AG09309 (cell line): ENCODE results near the gene UBE2L6.

ENCODE experiments used
- DNase-seq: peaks from one replicate; pipeline ENCODE4 v3.0.0-alpha.2; 2010; ENCODE audit warnings: low read depth
- H3K4me3 ChIP-seq: 2 replicates; pipeline ENCODE4 v1.5.1; 2011; ENCODE audit warnings: mild to moderate bottlenecking, low read depth, low read length, moderate library complexity; ENCODE audit not compliant: control insufficient read depth
- TF ChIP-seq, protein P1 (sequence below): IDR thresholded peaks from 2 replicates; pipeline ENCODE4 v1.5.1; 2011; ENCODE audit warnings: mild to moderate bottlenecking, low read depth, low read length, inconsistent platforms; ENCODE audit not compliant: insufficient read depth, control insufficient read depth; ENCODE audit errors: missing control alignments

Gene UBE2L6

DNA sequence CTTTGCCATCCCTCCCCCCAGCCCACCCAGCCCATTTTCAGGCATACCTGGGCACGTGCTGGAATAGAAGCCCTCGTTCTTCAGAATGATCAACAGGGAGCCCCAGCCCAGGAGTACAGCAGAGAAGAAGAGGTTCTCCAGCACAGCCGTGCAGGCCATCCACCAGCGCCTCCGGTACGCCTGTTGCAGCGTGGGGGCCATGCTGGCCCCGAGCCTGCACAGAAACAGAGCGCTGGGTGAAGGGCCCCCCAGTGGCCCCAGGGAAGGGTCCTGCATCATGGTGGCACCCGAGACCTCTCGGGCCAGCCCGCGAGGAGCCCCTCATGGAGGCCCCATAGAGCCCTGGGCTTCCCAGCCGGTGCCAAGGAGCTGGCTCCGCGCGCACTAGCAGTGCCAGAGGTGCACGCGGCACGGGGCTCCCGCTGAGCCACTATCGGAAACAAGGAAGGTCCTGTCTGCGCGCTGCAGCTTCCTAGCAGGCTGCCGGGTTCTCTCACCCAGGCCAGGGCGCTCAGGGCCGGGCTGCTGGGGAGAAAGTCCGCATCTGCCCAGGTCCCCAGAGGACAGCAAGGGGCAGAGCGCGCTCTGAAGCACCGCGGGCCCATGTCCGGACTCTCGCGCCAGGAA is 53.4 kb downstream of the UBE2L6 start:
- TF ChIP-seq, protein P1, sequence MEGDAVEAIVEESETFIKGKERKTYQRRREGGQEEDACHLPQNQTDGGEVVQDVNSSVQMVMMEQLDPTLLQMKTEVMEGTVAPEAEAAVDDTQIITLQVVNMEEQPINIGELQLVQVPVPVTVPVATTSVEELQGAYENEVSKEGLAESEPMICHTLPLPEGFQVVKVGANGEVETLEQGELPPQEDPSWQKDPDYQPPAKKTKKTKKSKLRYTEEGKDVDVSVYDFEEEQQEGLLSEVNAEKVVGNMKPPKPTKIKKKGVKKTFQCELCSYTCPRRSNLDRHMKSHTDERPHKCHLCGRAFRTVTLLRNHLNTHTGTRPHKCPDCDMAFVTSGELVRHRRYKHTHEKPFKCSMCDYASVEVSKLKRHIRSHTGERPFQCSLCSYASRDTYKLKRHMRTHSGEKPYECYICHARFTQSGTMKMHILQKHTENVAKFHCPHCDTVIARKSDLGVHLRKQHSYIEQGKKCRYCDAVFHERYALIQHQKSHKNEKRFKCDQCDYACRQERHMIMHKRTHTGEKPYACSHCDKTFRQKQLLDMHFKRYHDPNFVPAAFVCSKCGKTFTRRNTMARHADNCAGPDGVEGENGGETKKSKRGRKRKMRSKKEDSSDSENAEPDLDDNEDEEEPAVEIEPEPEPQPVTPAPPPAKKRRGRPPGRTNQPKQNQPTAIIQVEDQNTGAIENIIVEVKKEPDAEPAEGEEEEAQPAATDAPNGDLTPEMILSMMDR: no peak
- peak overlapping the region; percentile 87 for H3K4me3 ChIP-seq
- no peak for DNase-seq

DNA sequence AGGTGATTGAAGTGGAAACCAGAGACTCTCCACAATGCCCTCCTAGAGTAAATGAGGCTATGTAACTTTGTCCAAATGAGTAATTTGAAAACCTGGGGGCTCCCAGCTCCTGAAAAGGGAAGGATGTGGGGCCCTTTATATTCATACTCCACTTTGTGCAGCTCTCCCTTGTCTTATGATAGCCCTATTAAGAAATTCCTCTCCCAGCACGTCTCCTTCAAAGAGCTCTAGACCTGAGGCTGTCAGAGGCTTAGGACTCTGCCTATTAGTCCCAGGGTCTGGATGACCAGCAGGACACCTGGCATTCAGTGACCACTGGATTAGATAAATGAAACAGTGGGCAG is 54.0 kb downstream of the UBE2L6 start:
- no peak overlapping the region for H3K4me3 ChIP-seq
- TF ChIP-seq, protein P1: no peak
- no peak for DNase-seq

DNA sequence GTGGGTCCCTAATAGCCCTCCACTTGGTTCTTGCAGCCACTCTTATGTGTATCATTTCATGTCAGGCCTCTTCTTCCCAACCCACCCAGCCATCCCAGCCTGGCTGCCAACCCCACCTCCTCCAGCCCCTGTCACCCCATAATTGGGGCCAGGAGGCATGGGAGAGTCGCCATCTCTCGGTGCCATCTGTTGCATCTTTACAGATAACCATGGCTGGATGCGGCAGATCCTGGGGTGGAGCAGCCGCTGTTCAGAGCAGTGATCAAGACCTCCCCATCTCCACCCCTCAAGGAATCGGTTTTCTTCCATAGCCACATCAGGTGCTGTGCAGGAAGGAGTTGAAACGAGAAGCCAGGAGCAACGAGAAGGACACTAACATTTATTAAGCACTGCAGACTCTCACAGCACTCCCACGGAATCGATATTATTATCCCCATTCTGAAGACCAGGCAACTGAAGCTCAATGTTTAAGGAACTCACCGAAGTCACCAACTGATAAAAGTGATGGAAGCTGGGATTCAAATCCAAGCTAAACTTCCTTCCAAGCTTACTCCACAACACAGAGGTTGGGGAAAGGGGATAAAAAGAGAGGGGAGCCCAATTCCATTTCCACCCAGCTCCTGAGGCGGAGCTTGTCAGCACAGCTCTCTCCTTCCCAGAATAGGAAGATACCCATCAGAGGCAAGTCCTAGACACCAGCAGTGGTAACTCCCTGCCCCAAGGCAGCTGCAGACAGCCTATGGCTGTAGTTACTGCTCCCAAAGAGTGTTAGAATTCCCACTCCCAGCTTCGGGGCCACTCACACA is 54.6 kb downstream of the UBE2L6 start:
- TF ChIP-seq, protein P1: no peak
- no peak overlapping the region for H3K4me3 ChIP-seq
- no peak for DNase-seq

DNA sequence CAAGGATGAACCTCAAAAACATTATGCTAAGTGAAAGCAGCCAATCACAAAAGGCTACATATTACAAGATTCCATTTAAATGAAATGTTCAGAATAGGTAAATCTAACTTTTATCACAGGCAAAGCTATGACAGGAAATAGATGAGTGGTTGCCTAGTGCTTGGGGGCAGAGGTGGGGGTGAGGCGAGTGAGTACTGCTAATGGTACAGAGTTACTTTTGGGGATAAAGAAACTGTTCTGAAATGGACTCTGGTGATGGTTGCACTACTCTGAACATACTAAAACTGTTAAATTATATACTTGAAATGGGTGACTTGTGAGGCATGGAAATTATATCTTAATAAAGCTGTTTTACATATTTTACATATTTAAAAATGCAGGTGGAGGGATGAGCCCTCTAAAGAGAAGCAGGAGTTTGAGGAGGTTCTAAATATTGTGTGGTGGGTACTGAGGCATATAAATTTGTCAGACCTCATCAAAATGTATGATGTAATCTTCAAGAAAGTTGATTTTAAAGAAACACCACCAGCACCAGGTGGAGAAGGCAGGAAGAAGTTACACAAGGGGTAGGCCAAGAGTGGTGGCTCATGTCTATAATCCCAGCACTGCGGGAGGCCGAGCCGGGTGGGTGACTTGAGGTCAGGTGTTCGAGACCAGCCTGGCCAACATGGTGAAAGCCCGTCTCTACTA is 55.6 kb downstream of the UBE2L6 start:
- TF ChIP-seq, protein P1: no peak
- H3K4me3 ChIP-seq: no peak overlapping the region
- no peak for DNase-seq

DNA sequence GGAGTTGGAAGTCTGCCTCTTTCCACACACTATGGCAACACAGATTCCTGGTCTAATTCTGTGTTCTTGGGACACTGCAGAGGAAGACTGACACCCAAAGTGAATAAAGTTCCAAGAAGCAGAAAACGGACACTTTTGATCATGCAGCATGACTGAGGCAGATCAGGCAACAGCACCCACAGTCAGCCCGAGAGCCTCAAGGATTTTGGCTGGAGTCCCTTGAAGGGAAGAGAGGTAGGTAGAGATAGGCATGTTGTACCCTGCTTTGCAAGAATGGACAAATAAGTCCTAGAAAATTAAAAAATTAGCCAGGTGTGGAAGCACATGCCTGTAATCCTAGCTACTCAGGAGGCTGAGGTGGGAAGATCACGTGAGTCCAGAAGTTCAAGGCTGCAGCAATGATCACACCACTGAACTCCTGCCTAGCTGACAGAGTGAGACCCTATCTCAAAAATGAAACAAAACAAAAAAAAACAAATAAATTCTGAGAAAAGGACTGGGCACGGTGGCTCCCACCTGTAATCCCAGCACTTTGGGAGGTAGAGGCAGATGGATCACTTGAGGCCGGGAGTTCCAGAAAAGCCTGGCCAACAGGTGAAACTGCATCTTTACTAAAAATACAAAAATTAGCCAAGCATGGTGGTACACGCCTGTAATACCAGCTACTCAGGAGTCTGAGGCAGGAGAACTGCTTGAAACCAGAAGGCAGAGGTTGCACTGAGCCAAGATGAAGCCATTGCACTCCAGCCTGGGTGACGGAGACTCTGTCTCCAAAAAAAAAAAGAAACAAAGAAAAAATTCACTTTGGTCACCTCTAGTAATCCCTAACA is 58.9 kb downstream of the UBE2L6 start:
- DNase-seq: no peak
- TF ChIP-seq, protein P1: no peak
- no peak overlapping the region for H3K4me3 ChIP-seq

DNA sequence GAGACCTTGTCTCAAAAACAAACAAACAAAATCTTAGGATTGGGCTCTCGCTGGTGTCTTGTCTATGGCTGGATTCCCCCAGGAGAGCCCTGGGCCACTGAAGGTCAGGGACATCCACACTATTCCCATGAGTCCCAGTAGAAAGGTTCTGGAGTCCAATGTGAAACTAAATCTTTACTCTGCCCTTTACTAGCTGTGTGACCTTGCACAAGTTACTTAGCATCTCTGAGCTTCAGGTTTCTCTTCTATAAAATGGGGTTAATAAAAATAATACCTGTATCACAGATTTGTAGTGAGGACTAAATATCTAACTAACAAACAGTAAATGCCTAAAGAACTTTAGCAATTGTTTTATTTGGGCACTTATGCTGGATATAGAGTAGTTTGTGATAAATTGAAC is 61.0 kb downstream of the UBE2L6 start:
- no peak overlapping the region for H3K4me3 ChIP-seq
- TF ChIP-seq, protein P1: no peak
- DNase-seq: no peak
